ENCODE data around the gene C2CD2.

C2CD2 gene

GRCh38 chr21:41835711-41836154, 118.1 kb downstream of the C2CD2 start:
- 0 out of 2 replicates have a peak, but pooled peaks cover 5% of the 10 kb centered on the region for H4K20me1 ChIP-seq (ENCODE audit: control insufficient read depth, insufficient read depth, low read depth, low read length)
- H3K4me1 ChIP-seq (ENCODE audit: control insufficient read depth, low read length), result peaks cover 90% of the 10 kb centered on the region
- no peaks in the 10 kb centered on the region for H3K27me3 ChIP-seq (ENCODE audit: control insufficient read depth, low read length)
- H3F3A ChIP-seq (ENCODE audit: control insufficient read depth, insufficient read depth), result peaks cover 15% of the 10 kb centered on the region
- TF ChIP-seq EZH2phosphoT487 (IDR thresholded peaks at IDR 0.05; ENCODE audit: borderline replicate concordance, low read length), result no peak
- no peaks in the 10 kb centered on the region for H3K9me3 ChIP-seq (ENCODE audit: control insufficient read depth, insufficient read depth, low read length)
- H3K79me2 ChIP-seq (ENCODE audit: control insufficient read depth, low read length), result peaks cover 73% of the 10 kb centered on the region
- peak overlapping the region; percentile 94 for H3K4me2 ChIP-seq (ENCODE audit: low read length)
- H3K36me3 ChIP-seq (ENCODE audit: control insufficient read depth, low read length), result peaks cover 88% of the 10 kb centered on the region
- H3K9me2 ChIP-seq (replicated peaks; ENCODE audit: control insufficient read depth, low read length), result no peaks in the 10 kb centered on the region
- H3K27ac ChIP-seq (ENCODE audit: low read depth, low read length), result peak overlapping the region; percentile 95
- H3K4me3 ChIP-seq (ENCODE audit: low read length), result peak overlapping the region; percentile 82
